ENCODE results near the gene ZDHHC3. TPM values are rescaled to one million over a fixed set of nuclear protein-coding genes. Genes with fewer than 3 reads are reported as not detected.
A peak's percentile ranks its signal among the peaks of the same experiment; 100 is the strongest.

Gene ZDHHC3, protein sequence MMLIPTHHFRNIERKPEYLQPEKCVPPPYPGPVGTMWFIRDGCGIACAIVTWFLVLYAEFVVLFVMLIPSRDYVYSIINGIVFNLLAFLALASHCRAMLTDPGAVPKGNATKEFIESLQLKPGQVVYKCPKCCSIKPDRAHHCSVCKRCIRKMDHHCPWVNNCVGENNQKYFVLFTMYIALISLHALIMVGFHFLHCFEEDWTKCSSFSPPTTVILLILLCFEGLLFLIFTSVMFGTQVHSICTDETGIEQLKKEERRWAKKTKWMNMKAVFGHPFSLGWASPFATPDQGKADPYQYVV
- total RNA-seq = 10 to 100 TPM; 63.7 to 69.7 TPM
- polyA plus RNA-seq (2013, experiment 1 of 2) = 51.6 TPM
- polyA plus RNA-seq (2013, experiment 2 of 2) = 45.0 TPM
- long read RNA-seq, experiment 1, transcript ZDHHC3-205 (7 exons, 2,687 nt) = major isoform, 7 of 25 reads
- long read RNA-seq, experiment 1, partial matches to known transcripts = 1 of 25 reads
- long read RNA-seq, experiment 1, other reads (novel, unspliced or antisense) = 16 of 25 reads
- long read RNA-seq, experiment 2, transcript ZDHHC3-201 (8 exons, 3,101 nt) = minor isoform, 8 of 70 reads
- long read RNA-seq, experiment 2, transcript ZDHHC3-205 (7 exons, 2,687 nt) = major isoform, 27 of 70 reads
- long read RNA-seq, experiment 2, partial matches to known transcripts = 7 of 70 reads
- long read RNA-seq, experiment 2, other reads (novel, unspliced or antisense) = 28 of 70 reads
- long read RNA-seq, experiment 3, transcript ZDHHC3-201 (8 exons, 3,101 nt) = minor isoform, 11 of 211 reads
- long read RNA-seq, experiment 3, transcript ZDHHC3-205 (7 exons, 2,687 nt) = major isoform, 122 of 211 reads
- long read RNA-seq, experiment 3, partial matches to known transcripts = 7 of 211 reads
- long read RNA-seq, experiment 3, other reads (novel, unspliced or antisense) = 70 of 211 reads
- long read RNA-seq, experiment 4, partial matches to known transcripts = 4 of 21 reads
- long read RNA-seq, experiment 4, other reads (novel, unspliced or antisense) = 11 of 21 reads

GRCh38 chr3:44976002-44976815, at the start of gene ZDHHC3, which contains the start of gene EXOSC7:
TSS of gene ZDHHC3 (minus strand) at chr3:44976174. CDS start at chr3:44959436, 16,738 bp downstream.
TSS of gene EXOSC7 (plus strand) at chr3:44976244. CDS start at chr3:44976278, 34 bp downstream.
- Histone ChIP-seq H3K27ac (ENCODE audit: low read depth, low read length) (peak within 1 kb of the TSS; percentile 72), H3K27me3 (ENCODE audit: control insufficient read depth, insufficient read depth, low read length, poor library complexity, severe bottlenecking) (no peaks in the 10 kb centered on the region), H3K9ac (ENCODE audit: extremely low read depth, low read length, poor library complexity, severe bottlenecking) (peak within 1 kb of the TSS; percentile 94), H3K4me3 (ENCODE audit: low read length) (peak within 1 kb of the TSS; percentile 97), H3K9me3 (ENCODE audit: control insufficient read depth, low read length) (no peaks in the 10 kb centered on the region), H3K36me3 (ENCODE audit: control insufficient read depth, insufficient read depth, low read length) (no peaks in the 10 kb centered on the region), H3K4me1 (ENCODE audit: control insufficient read depth, insufficient read depth, low read length) (no peaks in the 10 kb centered on the region)
- Mint-ChIP-seq H3K9me3 (no peaks in the 10 kb centered on the region), H3K27ac (peak within 1 kb of the TSS; percentile 96), H3K36me3 (ENCODE audit: low read depth) (no peaks in the 10 kb centered on the region), H3K27me3 (ENCODE audit: insufficient read depth) (no peaks in the 10 kb centered on the region), H3K4me1 (peaks cover 21% of the 10 kb centered on the region), H3K4me3 (peak within 1 kb of the TSS; percentile 97)
- peak; percentile 94 for DNase-seq
- no peak for TF ChIP-seq CTCF (conservative IDR thresholded peaks at IDR 0.05)
- 0% methylated on average over 46 to 82 of the region's 82 CpGs for WGBS, 2 experiments (ENCODE audit: insufficient coverage in 1 of 2, insufficient read length in 1 of 2)

- Mint-ChIP-seq H3K36me3 (ENCODE audit: low read depth) (no peaks in the 10 kb centered on the region), H3K9me3 (no peaks in the 10 kb centered on the region), H3K4me1 (peaks cover 23% of the 10 kb centered on the region), H3K27ac (no peak overlapping the region), H3K4me3 (no peak overlapping the region), H3K27me3 (ENCODE audit: insufficient read depth) (peaks cover 53% of the 10 kb centered on the region)
- Histone ChIP-seq H3K9me3 (ENCODE audit: control insufficient read depth, low read length) (no peaks in the 10 kb centered on the region), H3K27ac (ENCODE audit: low read depth, low read length) (no peak overlapping the region), H3K4me1 (ENCODE audit: control insufficient read depth, insufficient read depth, low read length) (peaks cover 6% of the 10 kb centered on the region), H3K27me3 (ENCODE audit: control insufficient read depth, insufficient read depth, low read length, poor library complexity, severe bottlenecking) (peaks cover 30% of the 10 kb centered on the region), H3K9ac (ENCODE audit: extremely low read depth, low read length, poor library complexity, severe bottlenecking) (no peak overlapping the region), H3K4me3 (ENCODE audit: low read length) (peak overlapping the region; percentile 5), H3K36me3 (ENCODE audit: control insufficient read depth, insufficient read depth, low read length) (no peaks in the 10 kb centered on the region)
- DNase-seq = no peak
- no peak for TF ChIP-seq CTCF (conservative IDR thresholded peaks at IDR 0.05)
- WGBS, 2 experiments (ENCODE audit: insufficient coverage in 1 of 2, insufficient read length in 1 of 2) = 93 to 96% methylated on average over 6 of the region's 6 CpGs
These were observed 48.7 kb upstream of the ZDHHC3 start for GRCh38 chr3:45024542-45025255.

All from endodermal cell (in vitro differentiated cells).